GM18498 (cell line): ENCODE results near the gene RNF126.
A peak's percentile ranks its signal among the peaks of the same experiment; 100 is the strongest.
"Not testable (repeated sequence)": the region's sequence is repeated elsewhere in the genome, so short reads cannot be mapped to it uniquely, and the experiment has no call there.

Experiments used
- ATAC-seq: cut with Tn5 transposase; IDR thresholded peaks from one replicate; pipeline ENCODE4 v1.9.1; 2021; ENCODE audit warnings: mild to moderate bottlenecking, moderate library complexity; ENCODE audit not compliant: unreplicated experiment

Gene RNF126

DNA sequence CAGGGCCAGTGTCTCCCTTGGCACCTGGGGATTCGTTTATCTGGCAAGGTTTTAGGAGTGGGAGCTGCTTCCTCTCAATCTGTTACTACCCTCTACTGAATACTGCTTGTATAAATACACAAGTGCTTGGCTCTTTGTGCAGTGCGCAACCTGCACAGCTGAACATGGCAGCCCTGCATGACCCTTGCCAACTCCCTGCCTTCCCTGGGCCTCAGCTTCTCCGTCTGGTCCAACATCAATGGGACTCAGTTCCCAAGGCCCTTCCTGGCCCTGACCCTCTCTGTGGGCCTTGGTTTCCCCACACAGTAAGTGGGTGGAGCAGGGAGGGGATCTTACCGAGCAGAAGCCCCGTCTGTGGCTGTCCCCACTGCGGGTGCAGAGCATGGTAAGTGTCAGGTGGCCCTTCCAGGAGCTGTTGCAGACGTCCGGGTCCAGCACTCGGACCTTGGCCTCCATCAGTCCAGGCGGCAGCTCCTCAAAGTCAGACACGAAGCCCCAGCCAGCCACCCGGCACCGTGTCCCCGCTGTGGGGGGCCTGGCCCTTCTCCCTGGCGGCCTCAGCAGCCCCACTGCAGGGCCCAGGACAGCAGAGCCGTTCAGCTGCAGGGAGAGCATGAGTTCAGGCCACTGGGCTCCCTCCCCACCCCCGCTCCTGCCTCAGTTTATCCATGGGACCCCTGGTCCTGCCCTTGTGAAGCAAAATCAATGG, 23.7 kb upstream of the RNF126 start:
- no peak for ATAC-seq

DNA sequence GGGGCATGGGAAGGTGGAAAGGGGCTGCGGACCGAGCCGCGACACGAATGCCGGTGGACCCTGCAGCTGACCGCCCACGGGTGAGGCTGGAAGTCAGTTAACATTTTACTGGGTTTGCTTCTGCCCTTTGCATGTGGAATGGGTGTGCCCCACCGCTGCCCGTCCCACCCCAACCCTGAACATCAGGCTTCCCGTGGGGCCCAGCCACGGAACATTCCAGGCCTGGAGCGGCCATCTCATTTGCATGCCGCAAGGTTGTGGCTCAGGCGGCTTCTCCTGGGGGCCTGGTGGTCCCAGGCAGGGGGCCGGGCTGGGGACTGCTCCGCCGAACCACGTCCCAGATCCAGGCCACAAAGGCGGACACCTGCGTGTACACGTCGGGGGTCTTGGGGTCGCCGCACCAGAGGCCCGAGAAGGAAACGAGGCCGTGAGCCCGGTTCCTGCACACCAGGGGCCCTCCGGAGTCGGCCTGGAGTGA, 22.5 kb upstream of the RNF126 start:
- no peak for ATAC-seq

DNA sequence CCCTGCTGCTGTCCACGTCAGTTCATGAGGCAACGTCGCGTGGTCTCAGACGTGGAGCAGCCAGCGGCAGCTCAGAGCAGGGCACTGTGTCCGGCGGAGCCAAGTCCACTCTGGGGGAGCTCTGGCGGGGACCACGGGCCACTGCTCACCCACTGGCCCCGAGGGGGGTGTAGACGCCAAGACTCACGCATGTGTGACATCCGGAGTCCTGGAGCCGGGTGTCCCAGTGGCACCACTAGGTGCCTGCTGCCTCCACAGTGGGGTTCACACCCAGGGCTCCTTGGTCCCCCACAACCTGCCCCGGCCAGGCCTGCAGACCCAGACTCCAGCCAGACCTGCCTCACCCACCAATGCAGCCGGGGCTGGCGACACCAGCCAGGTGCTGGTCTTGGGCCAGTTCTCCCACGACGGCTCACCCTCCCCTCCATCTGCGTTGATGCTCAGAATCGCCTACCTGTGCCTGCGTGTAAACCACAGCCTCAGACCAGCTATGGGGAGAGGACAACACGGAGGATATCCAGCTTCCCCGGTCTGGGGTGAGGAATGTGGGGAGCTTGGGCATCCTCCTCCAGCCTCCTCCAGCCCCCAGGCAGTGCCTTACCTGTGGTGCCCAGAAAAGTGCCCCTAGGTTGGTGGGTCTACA, 19.8 kb upstream of the RNF126 start:
- ATAC-seq: no peak

DNA sequence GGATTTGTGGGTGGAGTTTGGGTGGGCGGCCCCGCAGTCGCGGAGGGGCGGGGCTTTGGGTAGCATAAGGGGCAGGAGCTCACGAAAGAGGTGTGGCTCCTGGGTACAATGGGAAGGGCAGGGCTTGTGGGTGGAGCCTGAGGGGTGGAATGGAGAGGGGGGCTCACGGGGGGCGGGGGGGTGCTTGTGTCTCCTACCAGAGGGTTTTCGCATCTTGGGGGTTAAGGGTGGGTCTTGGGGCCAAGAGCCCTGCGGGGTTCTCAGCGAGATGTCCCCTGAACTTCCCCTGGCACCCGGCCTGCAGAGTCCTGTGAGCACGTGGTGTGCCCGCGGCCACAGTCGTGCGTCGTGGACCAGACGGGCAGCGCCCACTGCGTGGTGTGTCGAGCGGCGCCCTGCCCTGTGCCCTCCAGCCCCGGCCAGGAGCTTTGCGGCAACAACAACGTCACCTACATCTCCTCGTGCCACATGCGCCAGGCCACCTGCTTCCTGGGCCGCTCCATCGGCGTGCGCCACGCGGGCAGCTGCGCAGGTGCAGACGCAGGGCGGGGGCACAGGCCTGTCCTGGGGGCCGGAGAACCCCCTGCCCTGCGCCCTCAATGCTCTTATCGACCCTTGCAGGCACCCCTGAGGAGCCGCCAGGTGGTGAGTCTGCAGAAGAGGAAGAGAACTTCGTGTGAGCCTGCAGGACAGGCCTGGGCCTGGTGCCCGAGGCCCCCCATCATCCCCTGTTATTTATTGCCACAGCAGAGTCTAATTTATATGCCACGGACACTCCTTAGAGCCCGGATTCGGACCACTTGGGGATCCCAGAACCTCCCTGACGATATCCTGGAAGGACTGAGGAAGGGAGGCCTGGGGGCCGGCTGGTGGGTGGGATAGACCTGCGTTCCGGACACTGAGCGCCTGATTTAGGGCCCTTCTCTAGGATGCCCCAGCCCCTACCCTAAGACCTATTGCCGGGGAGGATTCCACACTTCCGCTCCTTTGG, 18.3 kb upstream of the RNF126 start:
- no peak for ATAC-seq

DNA sequence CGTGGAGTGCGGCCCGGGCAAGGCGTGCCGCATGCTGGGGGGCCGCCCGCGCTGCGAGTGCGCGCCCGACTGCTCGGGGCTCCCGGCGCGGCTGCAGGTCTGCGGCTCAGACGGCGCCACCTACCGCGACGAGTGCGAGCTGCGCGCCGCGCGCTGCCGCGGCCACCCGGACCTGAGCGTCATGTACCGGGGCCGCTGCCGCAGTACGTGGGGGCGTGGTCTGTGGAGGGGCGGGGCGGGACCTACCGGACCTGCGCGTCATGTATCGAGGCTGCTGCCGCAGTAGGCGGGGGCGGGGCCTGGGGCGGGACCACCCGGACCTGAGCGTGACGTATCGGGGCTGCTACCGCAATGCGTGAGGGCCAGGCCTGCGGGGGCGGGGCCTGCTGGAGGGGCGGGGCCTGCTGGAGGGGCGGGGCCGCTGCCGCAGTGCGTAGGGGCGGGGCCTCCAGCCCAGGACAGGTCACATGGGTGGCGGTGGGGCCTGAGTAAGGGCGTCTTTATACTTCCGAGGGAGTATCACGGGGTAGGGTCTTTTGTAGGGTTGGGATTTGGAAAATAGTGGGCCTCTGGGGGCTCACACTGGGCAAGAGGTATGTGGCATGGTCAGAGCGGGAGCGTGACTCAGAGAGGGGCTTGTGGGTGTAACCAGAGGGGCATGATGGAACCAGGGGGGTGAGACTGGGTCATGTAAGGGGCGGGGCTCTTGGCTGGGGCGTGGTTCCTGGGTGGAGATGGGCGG, 17.4 kb upstream of the RNF126 start:
- peak; percentile 74 for ATAC-seq

DNA sequence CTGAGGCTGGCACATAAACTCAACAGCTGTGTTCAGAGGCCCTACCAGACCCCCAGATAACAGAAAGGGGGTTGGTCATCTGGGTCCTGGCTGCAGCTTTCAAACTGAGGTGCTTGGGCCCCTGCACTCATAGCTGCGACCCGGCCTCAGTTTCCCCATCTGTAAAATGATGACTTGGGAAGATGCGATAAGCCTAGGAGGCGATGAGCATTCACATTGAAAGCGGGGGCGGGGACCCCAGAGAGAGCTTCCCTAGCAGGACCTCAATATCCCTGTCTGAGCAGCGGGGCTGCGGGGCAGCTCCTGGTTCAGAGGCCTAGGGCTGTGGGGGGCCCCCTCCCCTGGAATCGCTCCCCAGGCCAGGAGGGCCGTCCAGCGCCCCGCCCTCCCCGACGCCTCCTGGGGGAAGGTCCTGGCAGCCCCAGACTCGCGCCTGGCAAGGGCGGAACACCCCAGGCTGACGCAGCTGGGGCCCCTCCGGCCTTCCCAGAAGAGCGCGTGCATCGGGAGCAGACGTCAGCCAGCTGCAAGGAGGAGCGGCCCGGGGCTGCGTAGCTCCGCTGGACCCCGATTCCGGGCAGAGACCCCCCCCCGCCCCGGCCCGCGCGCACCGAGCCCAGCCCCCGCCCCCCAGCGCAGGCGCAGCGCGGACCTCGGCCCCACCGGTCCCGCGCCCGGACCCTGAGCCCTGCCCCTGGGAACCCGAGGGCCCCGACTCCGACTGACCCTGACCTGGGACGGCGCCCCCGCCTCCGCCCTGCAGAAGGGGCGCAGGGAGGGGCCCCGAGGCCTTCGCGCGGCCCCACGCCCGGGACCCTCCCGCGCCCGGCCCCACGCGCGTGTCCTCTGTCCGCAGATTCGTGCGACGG, 16.6 kb upstream of the RNF126 start:
- peak; percentile 19 for ATAC-seq

DNA sequence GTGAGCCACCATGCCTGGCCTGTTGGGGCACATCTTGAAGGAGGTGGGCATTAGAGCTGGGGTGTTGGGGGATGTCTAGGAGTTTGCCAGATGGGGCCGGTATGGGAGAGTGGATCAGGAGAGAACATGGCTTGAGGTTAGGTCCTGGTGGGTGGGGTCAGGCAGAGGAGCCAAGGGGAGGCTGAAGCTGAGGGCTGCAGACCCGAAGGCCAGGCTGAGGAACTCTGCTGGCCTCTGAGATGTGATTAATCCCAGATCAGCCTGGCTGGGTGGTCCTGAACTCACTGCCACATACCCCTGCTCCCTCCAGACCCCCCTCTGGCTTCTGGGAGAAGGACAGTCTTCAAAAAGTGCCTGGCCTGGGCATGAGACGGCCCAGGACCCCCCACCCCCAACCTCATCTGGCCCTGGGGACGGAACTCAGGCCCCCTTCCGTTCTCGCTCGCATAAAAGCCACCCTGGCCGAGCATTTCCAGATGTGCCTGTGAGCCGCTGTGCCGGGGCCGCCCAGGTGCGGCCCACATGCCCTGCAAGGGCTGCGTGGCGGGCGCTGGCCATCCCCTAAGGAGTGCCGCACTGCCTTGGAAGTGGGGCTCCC, 15.9 kb upstream of the RNF126 start:
- ATAC-seq: no peak

DNA sequence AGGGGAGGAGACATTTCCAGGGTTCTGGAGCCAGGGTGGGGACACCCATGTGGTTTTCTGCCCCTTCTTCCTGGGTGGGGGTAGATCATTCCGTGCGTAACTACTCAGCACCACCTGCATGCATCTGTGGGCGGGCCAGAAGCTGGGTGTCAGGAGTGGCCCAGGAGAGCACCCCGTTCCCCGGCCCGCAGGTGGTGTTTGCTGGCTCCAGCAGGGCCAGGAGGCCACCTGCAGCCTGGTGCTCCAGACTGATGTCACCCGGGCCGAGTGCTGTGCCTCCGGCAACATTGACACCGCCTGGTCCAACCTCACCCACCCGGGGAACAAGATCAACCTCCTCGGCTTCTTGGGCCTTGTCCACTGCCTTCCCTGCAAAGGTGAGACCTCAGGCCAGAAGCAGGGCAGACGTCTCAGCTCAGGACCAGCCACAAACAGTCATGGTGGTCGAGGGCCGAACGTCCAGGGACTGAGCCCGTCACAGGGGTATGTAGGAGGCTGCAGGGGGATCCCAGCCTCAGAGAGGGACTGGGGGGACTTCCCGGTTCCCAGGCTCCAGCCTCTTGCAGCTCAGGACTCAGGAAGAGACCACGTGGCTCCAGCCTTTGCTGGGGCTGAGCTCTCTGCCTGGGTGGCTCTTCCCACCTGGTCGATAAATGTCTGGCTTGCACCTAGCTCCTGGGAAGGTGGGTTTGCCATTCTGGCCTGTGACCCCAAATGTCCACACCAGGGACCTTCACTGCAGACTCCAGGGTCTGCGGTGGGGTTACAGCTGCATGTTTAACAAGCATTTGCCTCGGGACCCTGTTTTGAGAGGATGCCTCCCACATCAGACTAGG, 14.8 kb upstream of the RNF126 start:
- no peak for ATAC-seq

DNA sequence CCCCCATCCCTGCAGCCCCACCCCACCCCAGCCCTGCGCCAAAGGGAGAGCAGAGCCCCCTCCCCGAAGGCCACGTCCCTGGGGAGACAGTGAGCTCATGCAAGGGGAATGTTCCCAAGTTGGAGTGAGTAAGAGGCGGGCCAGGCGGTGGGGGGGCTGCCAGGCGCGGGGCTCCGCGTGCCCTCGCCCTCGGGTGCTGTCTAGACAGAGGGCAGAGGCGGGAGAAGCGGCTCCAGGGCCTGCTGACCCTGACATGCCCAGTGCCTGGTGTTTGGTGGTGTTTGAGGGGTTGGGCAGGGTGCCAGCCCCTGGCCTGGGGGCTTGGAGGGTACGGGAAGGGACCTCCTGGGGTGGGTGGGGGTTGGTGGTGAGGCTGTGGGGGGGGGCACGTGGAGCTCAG, 14.2 kb upstream of the RNF126 start:
- no peak for ATAC-seq

DNA sequence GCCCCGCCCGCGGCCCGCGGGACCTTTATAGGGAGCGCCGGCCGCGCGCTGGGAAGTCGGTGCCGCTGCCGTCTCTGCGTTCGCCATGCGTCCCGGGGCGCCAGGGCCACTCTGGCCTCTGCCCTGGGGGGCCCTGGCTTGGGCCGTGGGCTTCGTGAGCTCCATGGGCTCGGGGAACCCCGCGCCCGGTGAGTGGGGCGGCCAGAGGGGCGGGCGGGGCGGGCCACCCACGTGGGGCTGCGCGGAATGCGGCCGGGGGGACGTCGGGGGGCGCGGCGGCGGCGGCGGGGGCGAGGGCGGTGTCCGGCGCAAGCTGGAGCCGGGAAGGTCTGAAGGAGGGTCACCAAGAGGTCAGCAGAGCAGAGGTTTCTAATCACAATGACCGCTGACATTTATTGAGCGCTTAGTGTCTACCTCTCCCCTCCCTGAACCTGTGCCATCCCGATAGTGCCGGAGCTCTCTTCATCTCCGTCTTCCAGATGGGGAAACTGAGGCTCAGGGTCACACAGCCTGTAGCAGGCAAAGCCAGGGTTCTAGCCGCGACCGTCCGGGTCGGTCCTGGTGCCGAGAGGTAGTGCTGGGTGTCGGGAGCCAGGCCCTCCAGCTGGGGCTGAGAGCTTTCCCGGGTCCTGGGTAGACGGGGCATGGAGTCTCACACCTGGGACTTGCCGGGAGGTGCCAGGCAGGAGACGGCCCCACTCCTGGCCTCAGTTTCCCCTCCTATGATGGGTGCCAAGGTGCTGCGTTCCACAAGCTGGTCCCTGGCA, 13.5 kb upstream of the RNF126 start, which contains the start of gene FSTL3:
Gene FSTL3, plus strand, starts transcription at position 54 of the 767 bp plus-strand sequence. Its CDS starts 32 bp downstream, at position 86.
- no peak for ATAC-seq

DNA sequence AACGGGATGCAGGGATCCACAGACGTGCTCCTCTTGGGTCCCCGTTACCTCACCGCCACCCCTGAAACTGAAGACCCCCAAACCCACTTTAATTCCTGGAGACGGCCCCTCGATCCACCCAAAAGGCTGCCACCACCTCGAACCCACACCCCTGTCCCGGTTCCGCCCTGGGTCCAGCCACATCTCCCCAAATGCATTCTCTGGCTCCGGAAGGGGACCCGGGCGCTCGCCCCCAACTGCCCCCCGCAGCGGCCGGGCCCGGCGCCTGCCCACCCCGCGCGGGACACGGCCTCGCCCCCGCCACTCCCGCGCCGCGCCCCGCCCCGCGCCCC, 13.0 kb upstream of the RNF126 start:
- no peak for ATAC-seq

DNA sequence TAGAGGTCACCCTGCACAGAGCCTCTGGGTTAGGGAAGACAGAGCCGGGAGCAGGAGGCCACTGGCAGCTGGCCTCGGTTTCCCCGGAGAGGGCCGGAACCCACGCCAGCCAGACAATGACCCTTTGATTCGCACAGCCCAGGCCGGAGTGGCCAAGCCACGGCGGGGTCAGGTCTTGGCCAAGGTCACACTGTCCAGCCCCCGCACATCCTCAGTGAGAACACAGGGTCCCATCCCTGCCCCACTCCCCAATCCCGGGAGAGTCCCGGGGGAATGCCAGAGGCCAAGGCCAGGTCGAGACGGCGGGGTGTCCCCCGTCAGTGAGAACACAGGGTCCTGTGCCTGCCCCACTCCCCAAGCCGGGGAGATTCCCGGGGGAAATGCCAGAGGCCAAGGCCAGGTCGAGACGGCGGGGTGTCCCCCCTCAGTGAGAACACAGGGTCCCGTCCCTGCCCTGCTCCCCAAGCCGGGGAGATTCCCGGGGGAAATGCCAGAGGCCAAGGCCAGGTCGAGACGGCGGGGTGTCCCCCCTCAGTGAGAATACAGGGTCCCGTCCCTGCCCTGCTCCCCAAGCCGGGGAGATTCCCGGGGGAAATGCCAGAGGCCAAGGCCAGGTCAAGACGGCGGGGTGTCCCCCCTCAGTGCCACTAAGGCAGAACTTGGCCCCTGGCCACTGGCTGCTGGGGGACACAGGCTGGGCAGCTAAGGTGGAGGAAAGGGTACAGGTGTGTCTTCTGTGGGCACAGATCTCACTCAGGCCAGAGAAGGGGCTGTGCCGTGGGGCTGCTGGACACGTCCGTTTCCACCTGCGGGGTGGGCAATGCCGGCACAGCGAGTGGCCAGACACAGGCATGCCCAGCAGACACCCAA, 11.5 kb upstream of the RNF126 start:
- ATAC-seq: no peak

DNA sequence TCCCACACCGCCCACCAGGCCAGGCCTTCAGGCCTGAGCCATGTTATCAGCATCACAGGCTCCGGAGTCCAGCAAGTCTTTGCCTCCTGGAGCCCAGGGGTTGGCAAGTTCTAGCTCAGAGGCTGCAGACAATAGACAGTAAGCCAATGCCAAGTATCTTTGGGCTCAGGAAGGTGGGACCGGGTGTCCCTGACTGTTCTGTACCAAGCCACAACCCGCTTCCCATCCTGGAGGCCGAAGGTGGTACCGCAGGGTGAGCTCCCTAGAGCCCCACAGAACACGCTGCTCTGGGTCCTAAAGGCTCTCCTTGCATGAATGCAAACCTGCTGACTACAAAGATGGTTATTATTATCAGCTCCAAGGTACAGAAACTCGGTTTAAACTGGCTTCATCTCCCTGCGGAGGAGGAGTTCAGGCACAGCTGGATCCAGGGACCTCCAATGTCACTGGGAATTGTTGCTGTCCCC, 7.6 kb upstream of the RNF126 start:
- ATAC-seq: no peak

DNA sequence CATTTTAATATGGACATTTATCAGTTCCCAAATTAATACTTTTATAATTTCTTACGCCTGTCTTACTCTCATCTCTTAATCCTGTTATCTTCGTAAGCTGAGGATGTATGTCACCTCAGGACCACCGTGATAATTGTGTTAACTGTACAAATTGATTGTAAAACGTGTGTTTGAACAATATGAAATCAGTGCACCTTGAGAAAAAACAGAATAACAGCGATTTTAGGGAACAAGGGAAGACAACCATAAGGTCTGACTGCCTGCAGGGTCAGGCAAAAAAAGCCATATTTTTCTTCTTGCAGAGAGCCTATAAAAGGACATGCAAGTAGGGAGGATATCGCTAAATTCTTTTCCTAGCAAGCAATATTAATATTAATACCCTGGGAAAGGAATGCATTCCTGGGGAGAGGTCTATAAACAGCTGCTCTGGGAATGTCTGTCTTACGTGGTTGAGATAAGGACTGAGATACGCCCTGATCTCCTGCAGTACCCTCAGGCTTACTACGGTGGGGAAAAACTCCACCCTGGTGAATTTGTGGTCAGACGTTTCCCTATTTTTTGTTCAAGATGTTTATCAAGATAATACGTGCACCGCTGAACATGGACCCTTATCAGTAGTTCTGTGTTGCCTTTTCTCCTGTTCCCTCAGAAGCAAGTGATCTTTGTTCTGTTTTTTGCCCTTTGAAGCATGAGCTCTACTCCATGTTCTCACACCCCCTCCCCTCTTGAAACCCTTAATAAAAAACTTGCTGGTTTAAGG, 5.8 kb upstream of the RNF126 start:
- ATAC-seq: not testable (repeated sequence)

DNA sequence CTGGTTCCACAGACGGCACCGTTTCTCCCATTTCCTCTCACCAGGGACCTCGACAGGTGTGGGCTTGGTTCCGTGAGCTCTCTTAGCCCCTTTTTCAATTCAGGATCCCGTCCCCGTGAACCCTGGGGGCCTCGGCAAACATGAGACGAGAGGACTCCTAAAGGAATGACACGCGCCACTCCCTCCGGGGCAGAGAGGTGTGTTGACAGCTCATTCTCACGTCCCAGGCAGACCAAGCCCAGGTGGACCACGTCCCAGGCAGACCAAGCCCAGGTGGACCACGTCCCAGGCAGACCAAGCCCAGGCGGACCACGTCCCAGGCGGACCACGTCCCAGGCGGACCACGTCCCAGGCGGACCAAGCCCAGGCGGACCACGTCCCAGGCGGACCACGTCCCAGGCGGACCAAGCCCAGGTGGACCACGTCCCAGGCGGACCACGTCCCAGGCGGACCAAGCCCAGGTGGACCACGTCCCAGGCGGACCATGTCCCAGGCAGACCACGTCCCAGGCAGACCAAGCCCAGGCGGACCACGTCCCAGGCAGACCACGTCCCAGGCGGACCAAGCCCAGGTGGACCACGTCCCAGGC, 4.1 kb upstream of the RNF126 start:
- ATAC-seq: not testable (repeated sequence)
